ENCODE measurements around the gene CRTC3. TPM values are rescaled to one million over a fixed set of nuclear protein-coding genes. Genes with fewer than 3 reads are reported as not detected.

CRTC3 gene
- total RNA-seq, 4 donors from 2014 or later: 19.8 to 33.1 (median 25.9) TPM

DNA sequence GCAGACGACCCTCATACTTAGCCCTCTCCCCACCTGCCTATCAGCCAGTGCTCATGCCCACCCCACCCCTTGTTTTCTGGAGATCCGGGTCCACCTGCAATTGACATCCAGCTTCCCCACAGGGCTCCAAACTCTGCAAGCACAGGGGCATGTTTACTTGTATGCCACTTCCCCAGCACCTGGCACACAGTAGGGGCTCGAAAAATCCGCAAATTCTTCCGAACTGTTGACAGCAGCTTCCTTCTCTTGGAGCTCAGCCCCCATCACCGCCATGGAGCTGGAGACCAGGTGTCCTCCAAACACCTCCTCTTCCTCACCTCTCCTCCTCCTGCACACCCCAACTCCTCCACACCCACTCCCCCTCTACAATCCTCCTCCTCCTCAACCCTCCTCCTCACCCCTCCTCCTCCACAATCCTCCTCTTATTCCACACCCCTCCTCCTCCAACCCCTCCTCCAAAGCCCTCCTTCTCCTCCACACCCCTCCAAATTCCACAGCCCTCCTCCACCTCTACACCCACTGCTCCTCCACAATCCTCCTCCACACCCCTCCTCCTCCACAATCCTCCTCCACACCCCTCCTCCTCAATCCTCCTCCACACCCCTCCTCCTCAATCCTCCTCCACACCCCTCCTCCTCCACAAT, 117.1 kb downstream of the CRTC3 start:
- H3K4me3 ChIP-seq: no peak overlapping the region
- peaks cover 0 to 21% (median 6%) of the 10 kb centered on the region in 4 donors for H3K4me1 ChIP-seq
- TF ChIP-seq POLR2A (IDR thresholded peaks at IDR 0.05): no peak
- TF ChIP-seq, protein P1, sequence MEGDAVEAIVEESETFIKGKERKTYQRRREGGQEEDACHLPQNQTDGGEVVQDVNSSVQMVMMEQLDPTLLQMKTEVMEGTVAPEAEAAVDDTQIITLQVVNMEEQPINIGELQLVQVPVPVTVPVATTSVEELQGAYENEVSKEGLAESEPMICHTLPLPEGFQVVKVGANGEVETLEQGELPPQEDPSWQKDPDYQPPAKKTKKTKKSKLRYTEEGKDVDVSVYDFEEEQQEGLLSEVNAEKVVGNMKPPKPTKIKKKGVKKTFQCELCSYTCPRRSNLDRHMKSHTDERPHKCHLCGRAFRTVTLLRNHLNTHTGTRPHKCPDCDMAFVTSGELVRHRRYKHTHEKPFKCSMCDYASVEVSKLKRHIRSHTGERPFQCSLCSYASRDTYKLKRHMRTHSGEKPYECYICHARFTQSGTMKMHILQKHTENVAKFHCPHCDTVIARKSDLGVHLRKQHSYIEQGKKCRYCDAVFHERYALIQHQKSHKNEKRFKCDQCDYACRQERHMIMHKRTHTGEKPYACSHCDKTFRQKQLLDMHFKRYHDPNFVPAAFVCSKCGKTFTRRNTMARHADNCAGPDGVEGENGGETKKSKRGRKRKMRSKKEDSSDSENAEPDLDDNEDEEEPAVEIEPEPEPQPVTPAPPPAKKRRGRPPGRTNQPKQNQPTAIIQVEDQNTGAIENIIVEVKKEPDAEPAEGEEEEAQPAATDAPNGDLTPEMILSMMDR (IDR thresholded peaks at IDR 0.05): no peak
- no peaks in the 10 kb centered on the region for H3K9me3 ChIP-seq
- H3K27me3 ChIP-seq: no peaks in the 10 kb centered on the region
- peaks cover 0 to 21% (median 0%) of the 10 kb centered on the region in 3 donors for H3K36me3 ChIP-seq
- H3K27ac ChIP-seq: no peak overlapping the region
- DNase-seq: no peak

DNA sequence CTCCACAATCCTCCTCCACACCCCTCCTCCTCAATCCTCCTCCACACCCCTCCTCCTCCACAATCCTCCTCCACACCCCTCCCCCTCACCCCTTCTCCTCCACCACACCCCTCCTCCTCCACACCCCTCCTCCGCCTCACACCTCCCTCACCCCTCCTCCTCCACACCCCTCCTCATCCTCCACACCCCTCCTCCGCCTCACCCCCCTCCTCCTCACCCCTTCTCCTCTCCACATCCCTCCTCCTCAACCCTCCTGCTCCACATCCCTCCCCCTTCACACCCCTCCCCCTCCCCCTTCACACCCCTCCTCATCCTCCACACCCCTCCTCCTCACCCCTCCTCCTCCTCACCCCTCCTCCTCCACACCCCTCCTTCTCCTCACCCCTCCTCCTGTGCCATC, 117.6 kb downstream of the CRTC3 start:
- Histone ChIP-seq H3K4me1 (peaks cover 0 to 21% (median 6%) of the 10 kb centered on the region in 4 donors), H3K4me3 (no peak overlapping the region), H3K36me3 (peaks cover 0 to 15% (median 0%) of the 10 kb centered on the region in 3 donors), H3K27me3 (no peaks in the 10 kb centered on the region), H3K9me3 (no peaks in the 10 kb centered on the region), H3K27ac (no peak overlapping the region)
- no peak for DNase-seq
- TF ChIP-seq POLR2A (IDR thresholded peaks at IDR 0.05): no peak
- TF ChIP-seq, protein P1 (IDR thresholded peaks at IDR 0.05): no peak

DNA sequence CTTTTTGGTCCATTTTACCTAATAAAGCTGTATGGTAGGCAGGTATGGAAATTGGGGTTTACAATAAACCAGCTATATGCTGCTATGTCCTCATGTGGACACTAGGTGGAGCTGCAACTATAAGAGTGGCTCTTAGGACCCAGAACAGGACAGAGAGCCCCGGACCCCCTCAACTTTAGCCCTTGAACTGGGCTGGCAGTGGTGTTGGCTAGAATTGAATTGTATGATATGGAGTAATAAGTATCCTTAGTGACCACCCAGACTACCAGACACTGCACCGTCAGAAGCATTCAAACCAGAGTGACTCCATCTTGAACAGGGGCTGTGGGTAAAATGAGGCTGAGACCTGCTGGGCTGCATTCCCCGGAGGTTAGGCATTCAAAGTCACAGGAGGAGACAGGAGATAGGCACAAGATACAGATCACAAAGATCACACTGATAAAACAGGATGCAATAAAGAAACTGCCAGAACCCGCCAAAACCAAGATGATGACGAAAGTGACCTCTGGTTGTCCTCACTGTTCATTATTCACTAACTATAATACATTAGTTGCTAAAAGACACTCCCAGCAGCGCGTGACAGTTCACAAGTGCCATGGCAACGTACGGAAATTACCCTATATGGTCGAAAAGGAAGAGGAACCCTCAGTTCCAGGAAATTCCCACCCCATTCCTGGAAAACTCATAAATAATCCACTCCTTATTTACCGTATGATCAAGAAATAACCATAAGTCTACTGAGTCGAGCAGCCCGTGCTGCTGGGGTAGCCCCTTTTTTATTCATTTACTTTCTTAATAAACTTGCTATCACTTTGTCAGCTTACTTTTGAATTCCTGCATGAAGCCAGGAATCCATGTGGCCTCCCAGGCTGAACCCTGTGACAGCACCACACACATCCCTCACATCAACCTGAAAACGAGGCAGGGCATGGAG, 118.7 kb downstream of the CRTC3 start:
- DNase-seq: peak in 2 of 3 donors; percentile 79 to 88
- Histone ChIP-seq H3K9me3 (no peaks in the 10 kb centered on the region), H3K27me3 (no peaks in the 10 kb centered on the region), H3K4me3 (no peak overlapping the region), H3K27ac (peak overlapping the region; percentile 20 to 69 (median 62)), H3K36me3 (peaks cover 0 to 5% (median 0%) of the 10 kb centered on the region in 3 donors), H3K4me1 (peaks cover 0 to 21% (median 6%) of the 10 kb centered on the region in 4 donors)
- TF ChIP-seq, protein P1 (IDR thresholded peaks at IDR 0.05): peak; percentile 80 to 94 (median 92)
- TF ChIP-seq POLR2A (IDR thresholded peaks at IDR 0.05): no peak

DNA sequence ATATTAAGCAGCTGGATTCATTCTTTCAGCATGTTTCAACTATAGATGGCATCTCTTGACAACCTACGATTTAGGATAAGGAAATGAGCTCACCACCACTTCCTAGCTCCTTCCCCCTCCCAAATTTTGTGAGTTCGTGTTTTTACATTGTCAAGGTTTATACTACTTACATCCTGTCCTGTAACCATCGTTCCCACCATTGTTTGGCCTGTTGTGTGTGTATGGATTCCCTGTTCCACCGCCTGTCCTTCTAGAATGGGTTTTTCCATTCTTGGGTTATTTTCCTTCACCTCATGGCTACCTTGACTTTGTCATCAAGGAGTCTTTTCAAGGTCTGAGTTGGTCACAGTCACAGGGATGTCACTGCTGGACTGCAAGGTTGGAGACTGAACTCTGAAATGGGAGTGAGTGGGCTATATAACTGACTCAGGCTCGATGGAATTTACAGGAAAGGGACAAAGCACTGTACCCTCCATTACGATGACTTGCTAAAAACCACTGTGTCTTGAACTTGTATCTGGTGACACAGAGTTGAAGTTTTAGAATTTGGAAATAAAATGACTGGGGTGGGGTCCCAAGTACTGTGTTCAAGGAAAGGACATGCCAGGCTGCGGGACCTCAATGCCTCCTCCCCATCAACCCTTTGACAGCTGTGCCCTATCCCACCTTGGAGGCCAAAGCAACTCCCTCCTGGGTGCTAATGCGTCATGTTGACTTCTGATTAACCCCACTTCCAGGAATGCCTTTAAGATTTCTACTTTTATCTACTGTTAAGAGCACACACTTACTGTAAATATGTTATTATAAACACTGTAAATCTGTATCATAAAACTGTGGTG, 120.6 kb downstream of the CRTC3 start:
- H3K36me3 ChIP-seq: no peaks in the 10 kb centered on the region
- TF ChIP-seq, protein P1 (IDR thresholded peaks at IDR 0.05): no peak
- TF ChIP-seq POLR2A (IDR thresholded peaks at IDR 0.05): no peak
- peaks cover 0 to 30% (median 6%) of the 10 kb centered on the region in 4 donors for H3K4me1 ChIP-seq
- no peaks in the 10 kb centered on the region for H3K9me3 ChIP-seq
- DNase-seq: no peak
- no peak overlapping the region for H3K4me3 ChIP-seq
- H3K27ac ChIP-seq: no peak overlapping the region
- no peaks in the 10 kb centered on the region for H3K27me3 ChIP-seq

Measured in Peyer's patch (tissue), 4 donors.